Dendritic cell treated with granulocyte-macrophage colony-stimulating factor and Interleukin-4, amounts not matched to agents 40 ng/mL and 50 ng/mL, for 4 days (primary cell): Measurements from ENCODE around the gene AKT1S1.

ENCODE experiments used
- H3K27ac Mint-ChIP-seq: one replicate; pipeline ENCODE4 v1.8.0; 2022; ENCODE audit warnings: mild to moderate bottlenecking, mixed read lengths
- H3K27me3 Mint-ChIP-seq: one replicate; pipeline ENCODE4 v1.8.0; 2022; ENCODE audit warnings: mild to moderate bottlenecking, mixed read lengths
- H3K36me3 Mint-ChIP-seq: one replicate; pipeline ENCODE4 v1.8.0; 2022; ENCODE audit warnings: low read depth, mixed read lengths
- H3K4me1 Mint-ChIP-seq: one replicate; pipeline ENCODE4 v1.8.0; 2022; ENCODE audit warnings: low read depth, mixed read lengths
- H3K4me3 Mint-ChIP-seq: one replicate; pipeline ENCODE4 v1.8.0; 2022; ENCODE audit warnings: mild to moderate bottlenecking, moderate library complexity, mixed read lengths
- H3K9me3 Mint-ChIP-seq: one replicate; pipeline ENCODE4 v1.8.0; 2022; ENCODE audit warnings: mixed read lengths
- intact Hi-C: fragments of 100-400 bp; cut with micrococcal nuclease; formaldehyde crosslinking; loops from one replicate; pipeline ENCODE4 v1.15.0; 2022

The AKT1S1 gene

DNA sequence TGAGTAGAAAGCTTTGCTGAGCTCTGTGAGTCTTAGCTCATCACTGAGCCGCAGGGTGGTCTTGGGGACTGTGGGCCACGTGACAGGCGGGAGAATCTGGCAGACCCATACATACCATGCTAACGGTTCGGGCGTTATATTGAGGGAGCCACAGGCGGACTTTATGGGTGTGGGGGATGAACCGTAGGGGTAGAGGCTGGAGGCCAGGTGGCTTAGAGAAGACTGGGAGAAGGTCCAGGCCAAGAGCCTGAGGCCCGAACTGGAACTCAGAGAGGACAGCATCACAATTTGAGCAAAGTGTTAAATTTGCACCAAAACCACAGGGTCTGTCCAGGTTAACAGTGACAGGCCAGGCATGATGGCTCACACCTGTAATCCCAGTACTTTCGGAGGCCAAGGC, 36.6 kb upstream of the AKT1S1 start:
- Mint-ChIP-seq H3K4me1 (peaks cover 87% of the 10 kb centered on the region), H3K9me3 (no peaks in the 10 kb centered on the region), H3K27ac (peak overlapping the region; percentile 83), H3K27me3 (no peaks in the 10 kb centered on the region), H3K4me3 (no peak overlapping the region), H3K36me3 (peaks cover 94% of the 10 kb centered on the region)
- intact Hi-C loops = no loop called here

DNA sequence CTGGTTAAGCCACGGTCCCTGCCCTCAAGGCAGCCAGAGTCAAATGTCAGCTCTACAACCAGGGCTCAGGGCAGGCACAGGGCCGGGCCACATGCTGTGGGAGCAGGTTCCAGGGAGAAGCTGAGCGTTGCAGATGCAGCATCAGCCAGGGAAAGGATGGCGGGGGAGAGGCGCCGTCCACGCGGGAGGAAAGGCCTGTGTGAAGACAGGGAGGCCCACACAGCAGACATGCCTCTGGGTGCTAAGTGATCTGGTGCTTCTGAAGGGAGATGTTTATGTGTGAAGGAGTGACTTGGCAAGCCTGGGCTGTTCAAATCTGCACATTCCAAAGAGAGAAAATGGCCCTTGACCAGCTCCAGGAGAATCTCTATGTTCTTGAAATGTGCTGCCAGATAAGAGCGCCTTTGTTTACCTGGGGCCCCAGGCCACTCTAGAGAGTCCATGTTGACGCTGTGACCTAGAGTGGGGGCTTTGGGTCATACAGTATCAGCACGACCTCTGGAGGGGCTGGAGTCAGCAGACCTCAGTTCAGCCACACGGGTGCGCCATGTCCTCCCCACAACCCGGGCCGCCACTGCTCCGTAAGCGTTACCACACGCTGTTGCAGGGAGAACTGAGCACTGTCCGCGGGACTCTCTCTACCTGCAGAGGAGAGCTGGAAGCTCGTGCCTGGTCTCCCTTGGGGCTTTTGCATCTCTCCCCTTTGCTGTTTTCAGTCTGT, 36.0 kb upstream of the AKT1S1 start:
- H3K36me3 Mint-ChIP-seq = peaks cover 94% of the 10 kb centered on the region
- H3K4me1 Mint-ChIP-seq = peaks cover 88% of the 10 kb centered on the region
- H3K27me3 Mint-ChIP-seq = no peaks in the 10 kb centered on the region
- no peaks in the 10 kb centered on the region for H3K9me3 Mint-ChIP-seq
- no peak overlapping the region for H3K4me3 Mint-ChIP-seq
- peak overlapping the region; percentile 83 for H3K27ac Mint-ChIP-seq
- intact Hi-C loops = no loop called here

DNA sequence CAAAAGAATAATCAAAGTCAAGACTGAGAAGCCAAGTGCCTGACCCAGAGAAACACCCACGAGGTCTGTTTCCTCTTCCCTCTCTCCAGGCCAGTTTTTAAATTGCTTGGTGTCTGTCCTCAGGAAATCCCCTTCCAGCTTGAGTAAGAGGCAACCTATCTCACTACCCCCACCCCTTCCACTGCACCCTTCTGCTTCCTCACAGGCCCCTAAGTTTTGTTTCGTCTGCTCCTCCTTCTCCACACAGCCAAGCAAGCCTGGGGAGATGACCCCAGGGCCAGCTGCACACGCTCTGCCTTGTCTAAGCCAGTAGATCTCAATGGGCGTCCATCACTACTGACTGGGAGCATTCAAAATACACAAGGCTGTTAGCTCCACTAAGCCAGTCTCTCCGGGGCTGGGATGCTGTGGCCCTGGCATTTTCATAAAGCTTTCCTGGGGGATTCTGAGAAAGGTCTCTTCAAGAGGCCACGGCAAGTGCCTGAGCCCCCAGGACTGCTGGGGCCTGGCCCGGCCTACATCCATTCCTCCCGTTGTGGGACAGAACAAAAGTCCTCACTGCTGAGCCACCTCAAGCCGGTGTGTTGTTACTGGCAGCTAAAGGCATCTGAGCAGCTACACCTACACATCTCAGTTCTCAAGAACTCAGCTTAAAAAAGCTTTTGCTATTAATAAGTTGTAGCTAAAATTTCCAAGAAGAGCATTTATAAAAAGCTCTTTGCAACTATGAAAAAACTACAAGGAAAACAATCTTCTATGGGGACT, 34.4 kb upstream of the AKT1S1 start:
- Mint-ChIP-seq H3K4me1 (peaks cover 88% of the 10 kb centered on the region), H3K9me3 (no peaks in the 10 kb centered on the region), H3K36me3 (peaks cover 94% of the 10 kb centered on the region), H3K4me3 (peak overlapping the region; percentile 41), H3K27ac (peak overlapping the region; percentile 83), H3K27me3 (no peaks in the 10 kb centered on the region)
- intact Hi-C loops = no loop called here

DNA sequence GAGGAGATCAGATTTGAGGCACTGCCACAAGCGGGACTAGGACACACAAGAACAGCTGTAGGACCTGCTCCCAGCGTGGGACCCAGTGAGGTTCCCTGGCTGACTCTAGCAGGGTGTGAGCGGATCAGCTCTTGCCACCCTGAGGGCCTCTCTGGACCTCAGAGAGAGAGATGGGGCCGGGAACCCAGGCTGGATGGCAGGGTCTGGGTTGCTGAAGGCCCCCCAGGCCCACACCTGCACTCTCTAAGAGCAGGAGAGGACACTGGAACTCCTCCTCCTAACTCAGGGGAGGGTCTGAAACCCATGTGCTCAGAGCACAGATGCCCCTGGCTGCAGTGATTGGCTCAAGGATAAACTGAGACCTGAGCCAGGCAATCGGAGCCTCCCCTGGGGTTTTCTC, 33.0 kb upstream of the AKT1S1 start:
- Mint-ChIP-seq H3K9me3 (no peaks in the 10 kb centered on the region), H3K27me3 (no peaks in the 10 kb centered on the region), H3K27ac (peak overlapping the region; percentile 83), H3K4me1 (peaks cover 90% of the 10 kb centered on the region), H3K36me3 (peaks cover 96% of the 10 kb centered on the region), H3K4me3 (no peak overlapping the region)
- intact Hi-C loops = no loop called here

DNA sequence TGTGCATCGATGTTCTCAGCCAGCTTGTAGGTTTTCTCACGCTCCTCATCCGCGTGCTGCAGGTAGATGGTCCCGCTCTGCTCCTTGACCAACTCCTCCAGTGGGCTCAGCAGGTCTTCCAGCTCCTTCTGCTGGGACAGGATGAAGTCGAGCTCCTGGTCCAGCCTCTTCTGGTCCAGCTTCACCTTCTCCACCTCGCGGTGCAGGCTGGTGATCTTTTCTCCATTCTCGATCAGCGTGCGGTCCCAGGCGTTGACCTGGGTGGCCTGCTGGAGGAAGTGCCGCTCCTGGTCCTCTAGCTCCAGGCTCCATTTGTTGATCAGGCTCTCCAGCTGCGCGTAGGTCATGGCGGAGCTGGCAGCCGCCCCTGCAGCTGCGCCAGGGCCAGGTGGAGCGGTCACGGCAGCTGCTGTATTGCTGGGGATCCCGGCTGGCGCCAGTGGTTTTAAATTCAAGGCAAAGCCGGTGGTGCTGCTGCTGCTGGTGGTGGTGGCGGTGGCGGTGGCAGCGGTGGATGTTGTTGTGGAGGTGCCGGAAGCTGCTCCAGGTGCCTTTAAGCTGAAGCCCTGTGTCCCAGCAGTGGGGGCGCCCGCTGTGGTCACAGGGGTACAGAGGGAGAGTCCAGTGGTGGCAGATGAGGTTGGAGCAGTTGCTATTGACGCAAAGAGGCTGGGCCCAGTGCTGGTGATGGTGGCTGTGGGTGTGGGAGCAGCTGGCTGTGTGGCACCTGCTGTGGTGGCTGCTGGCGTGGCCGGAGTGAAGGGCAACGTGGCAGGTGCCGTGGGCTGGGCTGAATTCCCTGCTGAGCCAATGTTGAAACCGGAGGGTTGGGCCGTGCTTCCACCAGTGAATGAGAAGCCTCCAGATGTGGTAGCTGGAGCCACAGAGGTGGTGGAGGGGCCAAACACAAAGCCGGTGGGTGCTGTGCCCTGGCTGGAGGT, 31.6 kb upstream of the AKT1S1 start:
- Mint-ChIP-seq H3K36me3 (peaks cover 82% of the 10 kb centered on the region), H3K4me3 (no peak overlapping the region), H3K27me3 (no peaks in the 10 kb centered on the region), H3K27ac (peak overlapping the region; percentile 16), H3K9me3 (no peaks in the 10 kb centered on the region), H3K4me1 (peaks cover 87% of the 10 kb centered on the region)
- intact Hi-C loops = no loop called here

DNA sequence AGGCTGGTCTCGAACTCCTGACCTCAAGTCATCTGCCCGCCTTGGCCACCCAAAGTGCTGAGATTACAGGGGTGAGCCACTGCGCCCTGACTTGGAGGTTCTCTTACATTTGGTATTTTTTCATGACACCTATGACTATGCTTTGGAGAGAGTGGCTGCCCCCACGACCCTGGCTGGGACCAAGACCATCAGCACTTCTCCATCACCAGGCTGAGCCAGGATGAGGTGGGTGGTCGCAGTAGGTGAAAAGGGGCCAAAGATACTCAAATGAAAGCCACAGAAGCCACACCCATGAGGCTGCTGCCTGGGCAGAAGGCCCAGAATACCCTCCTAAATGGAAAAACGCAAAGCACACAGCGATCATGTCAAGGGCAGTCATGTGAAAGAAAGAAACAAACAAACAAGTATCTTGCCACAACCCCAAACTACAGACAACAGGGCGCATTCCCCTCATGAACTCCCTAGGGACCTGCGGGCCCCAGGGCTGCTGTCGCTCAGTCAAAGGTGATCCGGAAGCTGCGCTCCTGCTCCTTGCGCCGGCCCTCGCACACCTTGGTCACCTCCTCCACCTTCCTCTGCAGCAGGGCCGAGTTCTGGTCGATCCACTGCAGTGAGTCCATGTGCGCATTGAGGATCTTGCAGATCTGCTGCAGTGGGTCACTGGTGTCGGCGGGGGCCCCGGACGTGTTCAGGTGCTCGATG, 30.7 kb upstream of the AKT1S1 start:
- Mint-ChIP-seq H3K27ac (peak overlapping the region; percentile 25), H3K4me1 (peaks cover 87% of the 10 kb centered on the region), H3K36me3 (peaks cover 73% of the 10 kb centered on the region), H3K4me3 (no peak overlapping the region), H3K9me3 (no peaks in the 10 kb centered on the region), H3K27me3 (no peaks in the 10 kb centered on the region)
- intact Hi-C loops = no loop called here

DNA sequence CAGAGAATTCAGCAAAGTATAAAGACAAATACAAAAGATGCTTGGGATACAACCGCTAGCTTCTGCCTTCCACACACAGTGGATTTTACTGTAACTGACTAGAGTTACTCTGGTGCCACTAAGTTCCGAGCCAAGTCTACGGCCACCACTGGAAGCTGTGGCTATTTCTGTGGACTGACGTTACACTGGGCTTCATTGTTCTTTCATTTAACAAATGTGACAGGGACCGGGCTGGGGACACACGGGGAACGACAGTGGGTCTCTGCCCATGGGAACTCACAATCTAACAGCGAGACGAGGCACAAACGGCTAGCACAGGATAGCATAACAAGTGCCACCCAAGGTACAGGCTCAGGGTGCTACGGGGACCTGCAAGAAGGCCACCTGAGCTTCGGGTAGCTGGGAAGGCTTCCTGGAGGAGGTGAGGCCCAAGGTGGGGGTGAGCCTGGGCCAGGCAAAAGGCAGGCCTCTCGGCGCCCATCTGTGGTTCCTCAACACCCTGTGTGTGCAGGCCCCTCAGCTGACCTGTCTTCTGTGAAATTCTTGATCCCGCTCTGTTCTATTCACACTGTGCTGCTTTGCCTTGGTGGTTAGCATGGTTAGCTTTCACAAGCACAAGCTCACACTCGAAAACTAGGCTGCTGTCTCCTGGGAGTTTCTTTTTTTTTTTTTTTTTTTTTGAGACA, 29.9 kb upstream of the AKT1S1 start:
- Mint-ChIP-seq H3K36me3 (peaks cover 65% of the 10 kb centered on the region), H3K4me3 (no peak overlapping the region), H3K27ac (peak overlapping the region; percentile 25), H3K4me1 (peaks cover 81% of the 10 kb centered on the region), H3K27me3 (no peaks in the 10 kb centered on the region), H3K9me3 (no peaks in the 10 kb centered on the region)
- intact Hi-C loops = no loop called here

DNA sequence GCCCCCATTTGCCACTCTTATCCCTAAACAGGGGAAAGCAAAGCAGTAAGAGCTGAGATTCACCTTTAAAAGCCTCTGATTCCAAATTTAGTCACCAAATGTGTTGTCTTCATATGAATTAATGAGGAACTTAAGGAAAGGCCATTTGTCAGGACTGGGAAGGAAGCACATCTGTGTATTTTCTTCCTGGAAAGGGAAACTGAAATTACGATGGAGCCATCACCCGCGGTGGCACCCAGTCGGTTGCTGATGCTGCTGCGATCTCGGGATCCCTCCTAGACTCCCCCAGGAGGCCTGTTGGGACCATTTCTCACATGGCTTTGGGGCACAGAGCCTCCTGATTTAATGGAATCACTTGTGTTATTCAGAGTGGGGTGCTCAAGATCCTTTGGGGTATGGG, 27.0 kb upstream of the AKT1S1 start:
- Mint-ChIP-seq H3K27ac (peak overlapping the region; percentile 88), H3K4me3 (peak overlapping the region; percentile 65), H3K4me1 (peaks cover 67% of the 10 kb centered on the region), H3K27me3 (no peaks in the 10 kb centered on the region), H3K36me3 (peaks cover 39% of the 10 kb centered on the region), H3K9me3 (no peaks in the 10 kb centered on the region)
- intact Hi-C loops = no loop called here

DNA sequence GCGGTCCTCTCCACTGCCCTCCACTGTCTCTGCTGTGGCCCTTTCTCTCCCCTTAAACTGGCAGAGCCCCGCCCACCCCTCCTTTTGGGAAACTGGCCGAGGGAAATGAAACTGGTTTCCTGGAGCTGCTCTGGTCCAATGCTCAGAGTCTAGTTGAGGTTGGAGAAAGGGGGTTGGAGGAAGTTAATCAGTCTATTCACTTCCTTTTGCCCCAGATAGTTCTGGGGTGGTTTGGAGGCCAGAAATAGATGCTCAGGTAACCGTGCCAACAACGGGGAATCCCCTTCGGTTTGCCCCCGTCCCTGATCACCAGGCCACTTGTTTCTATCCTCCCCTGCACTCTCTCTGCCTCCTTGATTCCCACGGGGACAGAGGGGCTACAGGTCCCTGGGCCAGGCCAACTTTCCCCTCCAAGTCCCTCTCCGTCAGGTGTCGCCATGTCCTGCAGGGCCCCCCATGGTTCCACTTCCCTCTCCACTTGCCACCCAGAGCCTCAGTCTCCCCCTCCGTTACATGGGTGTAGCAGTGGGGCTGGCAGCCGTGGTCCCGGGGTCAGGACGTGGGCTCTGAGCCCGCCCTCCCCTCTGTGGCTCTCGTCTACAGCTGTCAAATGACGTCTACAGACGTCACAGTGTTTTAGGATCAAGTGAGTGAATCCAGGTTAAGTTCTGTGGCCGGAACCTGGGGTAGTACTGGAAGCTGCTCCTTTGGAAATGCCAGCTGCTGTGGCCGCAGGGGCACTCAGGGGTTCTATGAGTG, 19.9 kb upstream of the AKT1S1 start, which contains the start of gene IL4I1:
Gene IL4I1, minus strand, starts transcription at position 25 of the 759 bp plus-strand sequence. CDS start 727 bp downstream, outside the sequence.
- intact Hi-C loops = no loop called here
- H3K27me3 Mint-ChIP-seq = peaks cover 6% of the 10 kb centered on the region
- peak within 1 kb of the TSS; percentile 94 for H3K4me3 Mint-ChIP-seq
- no peaks in the 10 kb centered on the region for H3K36me3 Mint-ChIP-seq
- peaks cover 74% of the 10 kb centered on the region for H3K4me1 Mint-ChIP-seq
- H3K27ac Mint-ChIP-seq = peak within 1 kb of the TSS; percentile 95
- no peaks in the 10 kb centered on the region for H3K9me3 Mint-ChIP-seq

DNA sequence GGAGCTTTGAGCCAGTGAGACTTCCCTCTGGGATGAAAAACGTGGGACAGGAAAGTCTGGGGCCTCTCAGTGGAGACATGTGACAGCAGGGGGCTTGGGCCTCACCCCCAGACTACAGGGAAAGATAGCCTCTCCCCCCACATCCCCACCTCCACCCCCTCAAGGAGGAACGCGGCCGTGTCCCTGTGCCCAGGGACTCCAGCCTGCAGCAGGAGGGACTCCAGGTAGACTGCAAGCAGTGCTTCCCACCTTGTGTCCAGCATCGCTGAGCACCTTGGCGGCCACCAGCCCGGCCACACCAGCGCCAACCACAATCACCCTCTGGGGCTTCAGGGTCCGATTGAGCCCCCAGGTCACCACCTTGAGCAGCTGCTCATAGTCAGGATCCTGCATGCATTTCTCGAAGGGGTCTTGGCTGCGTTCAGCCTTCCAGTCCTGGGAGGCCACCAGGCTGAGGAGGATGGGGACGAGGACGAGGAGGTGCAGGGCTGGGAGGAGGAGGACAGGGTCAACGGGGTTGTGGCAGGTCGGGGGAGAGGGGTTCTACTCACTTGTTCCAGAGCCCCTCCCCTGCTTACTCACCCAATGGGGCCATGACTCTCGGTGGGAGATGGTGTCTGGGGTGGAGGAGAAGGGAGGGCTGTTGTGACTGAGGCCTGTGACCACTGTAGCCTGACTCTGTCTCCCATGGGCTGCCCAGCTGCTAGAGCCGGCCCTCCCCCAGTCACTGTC, 18.6 kb upstream of the AKT1S1 start:
- intact Hi-C loops = no loop called here
- Mint-ChIP-seq H3K9me3 (no peaks in the 10 kb centered on the region), H3K4me3 (peak overlapping the region; percentile 94), H3K36me3 (no peaks in the 10 kb centered on the region), H3K27me3 (peaks cover 6% of the 10 kb centered on the region), H3K27ac (peak overlapping the region; percentile 95), H3K4me1 (peaks cover 82% of the 10 kb centered on the region)

DNA sequence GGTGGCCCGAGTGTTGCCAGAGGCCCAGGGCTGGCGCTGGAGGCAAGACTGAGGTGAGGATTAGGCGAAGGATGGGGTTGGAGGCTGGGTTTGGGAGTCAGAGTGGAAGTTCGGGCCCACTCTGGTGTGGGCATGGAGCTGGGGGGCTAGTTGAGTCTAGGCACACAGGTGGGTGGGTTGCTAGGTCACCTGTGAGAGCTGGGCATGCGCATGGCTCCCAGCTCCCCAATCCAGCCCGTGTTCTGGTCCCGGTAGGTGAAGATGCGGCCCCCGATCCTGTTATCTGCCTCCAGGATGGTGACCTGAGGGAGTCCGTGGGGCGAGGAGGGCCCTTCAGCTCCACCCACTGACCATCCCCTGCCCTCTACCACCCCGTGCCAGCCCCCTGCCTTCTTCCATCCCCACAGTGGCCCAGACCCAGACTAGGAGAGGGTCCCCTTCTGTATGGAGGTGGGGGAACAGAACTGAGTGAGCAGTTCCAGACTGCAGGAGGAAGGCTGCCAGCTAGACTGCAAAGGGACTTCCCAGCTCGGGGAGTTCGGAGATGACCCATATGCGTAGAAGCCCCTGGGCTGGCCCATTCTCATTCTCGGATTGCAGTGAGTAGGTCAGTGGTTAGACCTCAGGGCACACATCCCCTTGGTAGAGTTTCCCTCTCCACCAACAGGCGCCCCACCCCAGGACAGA, 17.9 kb upstream of the AKT1S1 start:
- Mint-ChIP-seq H3K36me3 (no peaks in the 10 kb centered on the region), H3K9me3 (no peaks in the 10 kb centered on the region), H3K27ac (peak overlapping the region; percentile 95), H3K27me3 (peaks cover 6% of the 10 kb centered on the region), H3K4me3 (peak overlapping the region; percentile 94), H3K4me1 (peaks cover 88% of the 10 kb centered on the region)
- intact Hi-C loops = loop anchor here (5.0 kb wide), 1 partner anchor 32 kb away; the partner anchor contains the start of genes ATF5 and NUP62
